ENCODE results near the gene WNK2.

WNK2 gene

GRCh38 chr9:93211654-93212001 lies 27.7 kb downstream of the WNK2 start:
- no peak overlapping the region for H3K4me3 ChIP-seq (ENCODE audit: low read depth, low read length)
- DNase-seq (ENCODE audit: low read depth): no peak
- TF ChIP-seq MAX (IDR thresholded peaks at IDR 0.05; ENCODE audit: low read depth, low read length) (no peak), POLR2A (IDR thresholded peaks at IDR 0.05; ENCODE audit: extremely low read depth, insufficient read length) (no peak), MYC (IDR thresholded peaks at IDR 0.05; ENCODE audit: low read depth, low read length) (no peak), CTCF (IDR thresholded peaks at IDR 0.05; ENCODE audit: low read depth, low read length) (no peak)

- DNase-seq (ENCODE audit: low read depth): no peak
Observed at GRCh38 chr9:93212409-93212808, 28.5 kb downstream of the WNK2 start.

GRCh38 chr9:93216073-93216365 lies 32.1 kb downstream of the WNK2 start:
- no peak for DNase-seq (ENCODE audit: low read depth)
- TF ChIP-seq MYC (IDR thresholded peaks at IDR 0.05; ENCODE audit: low read depth, low read length) (no peak), POLR2A (IDR thresholded peaks at IDR 0.05; ENCODE audit: extremely low read depth, insufficient read length) (no peak), MAX (IDR thresholded peaks at IDR 0.05; ENCODE audit: low read depth, low read length) (no peak), CTCF (IDR thresholded peaks at IDR 0.05; ENCODE audit: low read depth, low read length) (no peak)
- no peak overlapping the region for H3K4me3 ChIP-seq (ENCODE audit: low read depth, low read length)

More at GRCh38 chr9:93212409-93212808, 28.5 kb downstream of the WNK2 start:
- TF ChIP-seq MAX (IDR thresholded peaks at IDR 0.05; ENCODE audit: low read depth, low read length) (no peak), MYC (IDR thresholded peaks at IDR 0.05; ENCODE audit: low read depth, low read length) (no peak), CTCF (IDR thresholded peaks at IDR 0.05; ENCODE audit: low read depth, low read length) (no peak), POLR2A (IDR thresholded peaks at IDR 0.05; ENCODE audit: extremely low read depth, insufficient read length) (no peak)
- H3K4me3 ChIP-seq (ENCODE audit: low read depth, low read length): no peak overlapping the region

GRCh38 chr9:93217706-93218105 lies 33.8 kb downstream of the WNK2 start:
- TF ChIP-seq CTCF (IDR thresholded peaks at IDR 0.05; ENCODE audit: low read depth, low read length) (no peak), POLR2A (IDR thresholded peaks at IDR 0.05; ENCODE audit: extremely low read depth, insufficient read length) (no peak), MAX (IDR thresholded peaks at IDR 0.05; ENCODE audit: low read depth, low read length) (no peak), MYC (IDR thresholded peaks at IDR 0.05; ENCODE audit: low read depth, low read length) (no peak)
- DNase-seq (ENCODE audit: low read depth): no peak
- no peak overlapping the region for H3K4me3 ChIP-seq (ENCODE audit: low read depth, low read length)

GRCh38 chr9:93218161-93218560 lies 34.2 kb downstream of the WNK2 start:
- TF ChIP-seq MYC (IDR thresholded peaks at IDR 0.05; ENCODE audit: low read depth, low read length) (no peak), CTCF (IDR thresholded peaks at IDR 0.05; ENCODE audit: low read depth, low read length) (no peak), MAX (IDR thresholded peaks at IDR 0.05; ENCODE audit: low read depth, low read length) (no peak), POLR2A (IDR thresholded peaks at IDR 0.05; ENCODE audit: extremely low read depth, insufficient read length) (no peak)
- H3K4me3 ChIP-seq (ENCODE audit: low read depth, low read length): no peak overlapping the region
- DNase-seq (ENCODE audit: low read depth): no peak
